ENCODE measurements around the gene ADH4. TPM values are rescaled to one million over a fixed set of nuclear protein-coding genes. Genes with fewer than 3 reads are reported as not detected.

The ADH4 gene
- total RNA-seq, 1 donor from 2014 or later: 0.96 TPM

DNA sequence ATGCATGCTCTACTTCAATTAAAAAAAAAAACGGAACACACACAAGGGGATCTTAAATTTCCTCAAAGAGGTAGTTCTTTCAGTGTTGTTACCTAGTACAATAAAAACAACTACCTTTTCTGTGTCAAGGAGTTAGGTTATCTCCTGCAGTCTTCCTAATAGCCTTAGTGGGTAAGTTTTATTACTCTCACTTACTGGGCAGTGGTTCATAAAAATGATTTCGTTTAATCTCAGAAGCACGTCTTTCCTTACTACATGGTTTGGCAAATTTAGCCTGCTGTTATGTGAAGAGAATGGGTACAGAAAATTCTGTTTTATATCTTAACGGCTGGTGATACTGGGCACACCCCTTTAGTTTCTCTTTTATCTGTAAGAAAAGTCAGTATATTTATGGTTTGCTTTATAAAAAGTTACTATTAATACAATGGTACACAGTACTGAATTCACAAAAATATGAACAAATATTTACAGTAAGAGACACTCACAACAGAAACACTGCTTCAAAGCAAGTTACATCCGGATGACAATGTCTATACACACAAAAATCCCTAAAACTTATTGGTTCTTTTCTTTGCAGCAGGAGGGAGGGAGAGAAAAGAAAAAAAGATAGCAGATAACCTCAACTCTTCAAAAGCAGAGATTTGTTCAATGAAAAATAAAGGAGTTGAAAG is 64.3 kb downstream of the ADH4 start:
- peaks cover 0 to 13% of the 10 kb centered on the region in 2 donors for H3K4me1 ChIP-seq
- H3K9me3 ChIP-seq: no peaks in the 10 kb centered on the region

DNA sequence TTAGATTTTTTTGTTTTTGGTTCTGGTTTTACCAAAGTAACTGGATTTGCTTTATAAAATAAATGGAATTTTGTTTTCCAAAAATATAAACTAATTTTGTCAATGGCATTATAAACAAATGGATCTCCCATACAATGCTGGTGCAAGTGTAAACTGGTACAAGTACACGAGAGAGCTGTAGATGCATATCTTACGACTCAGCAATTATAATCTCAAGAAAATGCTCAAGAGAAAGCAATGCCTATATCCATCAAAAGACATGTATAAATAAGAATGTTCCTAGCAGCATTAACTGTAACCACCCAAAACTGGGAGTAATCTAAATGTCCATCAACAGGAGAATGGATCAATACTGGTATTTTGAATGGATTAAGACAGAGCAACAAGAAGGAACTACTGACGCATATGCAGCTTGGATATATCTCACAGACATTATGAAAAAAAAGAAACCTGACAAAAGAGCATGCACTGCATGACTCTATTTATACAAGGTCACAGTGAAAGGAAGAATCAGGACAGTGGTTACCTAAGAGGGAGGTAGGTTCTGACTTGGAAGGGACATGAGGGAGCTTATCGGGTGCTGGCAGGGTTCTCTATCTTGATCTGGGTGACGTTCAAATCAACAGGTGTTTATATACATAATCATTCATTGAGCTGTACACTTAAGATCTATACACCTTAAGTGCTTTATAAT is 65.0 kb downstream of the ADH4 start:
- Histone ChIP-seq H3K4me1 (peaks cover 0 to 10% of the 10 kb centered on the region in 2 donors), H3K27ac (no peak overlapping the region), H3K36me3 (peaks cover 67 to 100% of the 10 kb centered on the region in 2 donors), H3K4me3 (no peak overlapping the region), H3K27me3 (no peaks in the 10 kb centered on the region), H3K9me3 (no peaks in the 10 kb centered on the region)
- DNase-seq (ENCODE audit: low spot score in 2 of 2): no peak
- intact Hi-C loops (cut with DNase I): no loop called here
- TF ChIP-seq CTCF (IDR thresholded peaks at IDR 0.05): no peak

More for the DNA sequence above, 64.3 kb downstream of the ADH4 start:
- no peak for DNase-seq (ENCODE audit: low spot score in 2 of 2)
- intact Hi-C loops (cut with DNase I): loop anchor here (10.0 kb wide), 1 partner anchor 325 kb away; no protein-coding TSS in a partner anchor
- no peak overlapping the region for H3K27ac ChIP-seq
- no peak for TF ChIP-seq CTCF (IDR thresholded peaks at IDR 0.05)
- no peak overlapping the region for H3K4me3 ChIP-seq
- peaks cover 65 to 100% of the 10 kb centered on the region in 2 donors for H3K36me3 ChIP-seq
- H3K27me3 ChIP-seq: no peaks in the 10 kb centered on the region

DNA sequence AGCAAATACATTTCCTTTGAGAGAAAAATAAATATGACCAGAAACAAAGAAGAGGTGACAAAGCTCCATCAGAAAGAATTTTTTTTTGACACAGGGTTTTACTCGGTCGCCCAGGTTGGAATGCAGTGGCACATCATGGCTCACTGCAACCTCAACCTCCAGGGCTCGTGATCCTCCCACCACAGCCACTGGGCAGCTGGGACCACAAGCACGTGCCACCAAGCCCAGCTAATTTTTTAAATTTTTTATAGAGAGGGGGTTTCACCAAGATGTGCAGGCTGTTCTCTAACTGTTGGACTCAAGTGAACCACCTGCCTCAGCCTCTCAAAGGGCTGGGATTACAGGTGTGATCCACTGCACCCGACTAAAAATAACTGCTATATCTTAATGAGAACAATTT is 65.8 kb downstream of the ADH4 start:
- Histone ChIP-seq H3K4me3 (no peak overlapping the region), H3K36me3 (peaks cover 67 to 100% of the 10 kb centered on the region in 2 donors)

GRCh38 chr4:99077177-99077576 is 66.9 kb downstream of the ADH4 start:
- no peaks in the 10 kb centered on the region for H3K4me1 ChIP-seq
- no peak for TF ChIP-seq CTCF (IDR thresholded peaks at IDR 0.05)
- intact Hi-C loops (cut with DNase I): no loop called here
- peaks cover 73 to 99% of the 10 kb centered on the region in 2 donors for H3K36me3 ChIP-seq
- H3K27ac ChIP-seq: no peak overlapping the region
- H3K4me3 ChIP-seq: no peak overlapping the region
- H3K9me3 ChIP-seq: no peaks in the 10 kb centered on the region
- no peak for DNase-seq (ENCODE audit: low spot score in 2 of 2)
- no peaks in the 10 kb centered on the region for H3K27me3 ChIP-seq

More for the DNA sequence above, 65.8 kb downstream of the ADH4 start:
- H3K4me1 ChIP-seq: peaks cover 0 to 10% of the 10 kb centered on the region in 2 donors
- no peak overlapping the region for H3K27ac ChIP-seq
- no peak for DNase-seq (ENCODE audit: low spot score in 2 of 2)
- no peak for TF ChIP-seq CTCF (IDR thresholded peaks at IDR 0.05)
- intact Hi-C loops (cut with DNase I): no loop called here
- H3K27me3 ChIP-seq: no peaks in the 10 kb centered on the region
- no peaks in the 10 kb centered on the region for H3K9me3 ChIP-seq

- intact Hi-C loops (cut with DNase I): no loop called here
- no peaks in the 10 kb centered on the region for H3K9me3 ChIP-seq
- H3K36me3 ChIP-seq: peaks cover 78 to 99% of the 10 kb centered on the region in 2 donors
- no peak overlapping the region for H3K27ac ChIP-seq
- no peaks in the 10 kb centered on the region for H3K27me3 ChIP-seq
- no peak for TF ChIP-seq CTCF (IDR thresholded peaks at IDR 0.05)
- no peak for DNase-seq (ENCODE audit: low spot score in 2 of 2)
- H3K4me3 ChIP-seq: no peak overlapping the region
- no peaks in the 10 kb centered on the region for H3K4me1 ChIP-seq
Measured at GRCh38 chr4:99076292-99076976, 67.7 kb downstream of the ADH4 start.
